ENCODE measurements around the gene MS4A8.

Gene MS4A8

GRCh38 chr11:60761436-60762190 lies 62.2 kb downstream of the MS4A8 start:
- no peak overlapping the region for H3K27ac ChIP-seq
- ChIA-PET POLR2A (ENCODE audit: low non-redundant PET) (no interaction called here), CTCF (interaction anchor here (0.6 kb wide), 1 partner anchor 32 kb away, joined by 6 read pairs; no protein-coding TSS in a partner anchor)
- TF ChIP-seq, protein P1, sequence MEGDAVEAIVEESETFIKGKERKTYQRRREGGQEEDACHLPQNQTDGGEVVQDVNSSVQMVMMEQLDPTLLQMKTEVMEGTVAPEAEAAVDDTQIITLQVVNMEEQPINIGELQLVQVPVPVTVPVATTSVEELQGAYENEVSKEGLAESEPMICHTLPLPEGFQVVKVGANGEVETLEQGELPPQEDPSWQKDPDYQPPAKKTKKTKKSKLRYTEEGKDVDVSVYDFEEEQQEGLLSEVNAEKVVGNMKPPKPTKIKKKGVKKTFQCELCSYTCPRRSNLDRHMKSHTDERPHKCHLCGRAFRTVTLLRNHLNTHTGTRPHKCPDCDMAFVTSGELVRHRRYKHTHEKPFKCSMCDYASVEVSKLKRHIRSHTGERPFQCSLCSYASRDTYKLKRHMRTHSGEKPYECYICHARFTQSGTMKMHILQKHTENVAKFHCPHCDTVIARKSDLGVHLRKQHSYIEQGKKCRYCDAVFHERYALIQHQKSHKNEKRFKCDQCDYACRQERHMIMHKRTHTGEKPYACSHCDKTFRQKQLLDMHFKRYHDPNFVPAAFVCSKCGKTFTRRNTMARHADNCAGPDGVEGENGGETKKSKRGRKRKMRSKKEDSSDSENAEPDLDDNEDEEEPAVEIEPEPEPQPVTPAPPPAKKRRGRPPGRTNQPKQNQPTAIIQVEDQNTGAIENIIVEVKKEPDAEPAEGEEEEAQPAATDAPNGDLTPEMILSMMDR (conservative IDR thresholded peaks at IDR 0.05; ENCODE audit: low read depth), result no peak
- no peak for DNase-seq (ENCODE audit: low spot score)

- DNase-seq (ENCODE audit: low spot score), result no peak
- H3K27ac ChIP-seq, result no peak overlapping the region
- ChIA-PET CTCF (interaction anchor here (0.6 to 1.3 kb wide), 9 partner anchors 9 to 108 kb away, joined by 3 to 7 read pairs (median 3); no protein-coding TSS in a partner anchor), POLR2A (ENCODE audit: low non-redundant PET) (no interaction called here)
- TF ChIP-seq, protein P1 (conservative IDR thresholded peaks at IDR 0.05; ENCODE audit: low read depth), result 0 out of 2 replicates have a peak, but pooled peaks have one; percentile 18
Observed at GRCh38 chr11:60762851-60763691, 63.7 kb downstream of the MS4A8 start.

DNA sequence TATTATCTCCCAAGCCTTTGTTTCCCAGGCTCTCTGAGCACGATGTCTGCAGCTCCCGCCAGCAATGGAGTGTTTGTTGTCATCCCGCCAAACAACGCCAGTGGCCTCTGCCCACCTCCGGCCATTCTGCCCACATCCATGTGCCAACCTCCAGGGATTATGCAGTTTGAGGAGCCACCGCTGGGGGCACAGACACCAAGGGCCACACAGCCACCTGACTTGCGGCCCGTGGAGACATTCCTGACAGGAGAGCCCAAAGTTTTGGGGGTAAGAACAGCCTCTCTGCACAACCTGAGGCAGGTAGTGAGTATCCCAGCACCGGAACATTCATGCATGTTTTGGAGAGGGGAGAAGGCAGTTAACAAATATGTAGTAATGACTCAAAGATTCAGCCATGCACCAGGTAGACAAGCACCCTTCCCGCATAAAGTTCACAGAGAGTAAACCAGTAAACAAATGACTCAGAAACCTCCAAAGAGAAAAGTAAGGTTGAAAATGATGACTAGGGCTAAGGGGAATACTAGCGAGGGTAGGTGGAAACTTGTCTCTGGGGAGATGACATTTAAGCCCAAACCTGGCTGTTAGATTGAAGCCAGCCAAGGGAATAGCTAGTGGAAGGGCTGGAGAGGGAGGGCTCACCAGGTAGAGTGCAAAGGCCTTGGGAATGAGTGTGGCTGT lies 64.4 kb downstream of the MS4A8 start:
- H3K27ac ChIP-seq, result no peak overlapping the region
- ChIA-PET CTCF (interaction anchor here (0.6 to 1.6 kb wide), 6 partner anchors 9 to 1378 kb away, joined by 3 to 8 read pairs (median 4); no protein-coding TSS in a partner anchor), POLR2A (ENCODE audit: low non-redundant PET) (no interaction called here)
- DNase-seq (ENCODE audit: low spot score), result no peak
- TF ChIP-seq, protein P1 (conservative IDR thresholded peaks at IDR 0.05; ENCODE audit: low read depth), result no peak

DNA sequence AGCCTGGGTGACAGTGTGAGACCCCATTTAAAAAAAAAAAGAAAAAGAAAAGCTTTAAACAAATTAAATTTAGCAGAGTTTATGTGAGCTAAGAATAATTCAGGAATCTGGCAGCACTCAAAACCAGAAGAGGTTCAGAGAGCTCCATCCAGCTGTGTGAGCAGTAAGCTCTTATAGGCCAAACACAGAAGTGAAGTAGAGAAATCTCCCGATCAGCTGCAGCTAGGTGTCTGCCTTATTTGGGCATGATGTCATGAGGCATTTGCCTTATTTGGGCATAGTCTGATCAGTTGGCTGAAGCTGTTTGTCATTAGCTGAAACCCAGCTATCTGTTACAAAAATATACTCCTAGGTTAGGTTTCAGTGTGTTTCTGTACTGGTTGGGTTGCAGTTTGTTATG lies 65.5 kb downstream of the MS4A8 start:
- ChIA-PET CTCF (interaction anchor here (0.5 to 1.6 kb wide), 4 partner anchors 11 to 1377 kb away, joined by 3 to 8 read pairs (median 3); no protein-coding TSS in a partner anchor), POLR2A (ENCODE audit: low non-redundant PET) (no interaction called here)

GRCh38 chr11:60765355-60765754 lies 65.9 kb downstream of the MS4A8 start:
- POLR2A ChIA-PET (ENCODE audit: low non-redundant PET), result no interaction called here
- TF ChIP-seq, protein P1 (conservative IDR thresholded peaks at IDR 0.05; ENCODE audit: low read depth), result no peak
- CTCF ChIA-PET, result interaction anchor here (0.5 to 1.6 kb wide), 2 partner anchors 10 to 566 kb away, joined by 3 to 8 read pairs; no protein-coding TSS in a partner anchor
- DNase-seq (ENCODE audit: low spot score), result no peak
- H3K27ac ChIP-seq, result no peak overlapping the region

More for the DNA sequence above, 65.5 kb downstream of the MS4A8 start:
- no peak for DNase-seq (ENCODE audit: low spot score)
- H3K27ac ChIP-seq, result no peak overlapping the region
- TF ChIP-seq, protein P1 (conservative IDR thresholded peaks at IDR 0.05; ENCODE audit: low read depth), result no peak

All from RWPE1 (cell line).